Measurements from ENCODE around the gene F3. TPM values are rescaled to one million over a fixed set of nuclear protein-coding genes. Genes with fewer than 3 reads are reported as not detected.

Gene F3
- total RNA-seq, 1 experiment from 2014 or later = 21.9 TPM

DNA sequence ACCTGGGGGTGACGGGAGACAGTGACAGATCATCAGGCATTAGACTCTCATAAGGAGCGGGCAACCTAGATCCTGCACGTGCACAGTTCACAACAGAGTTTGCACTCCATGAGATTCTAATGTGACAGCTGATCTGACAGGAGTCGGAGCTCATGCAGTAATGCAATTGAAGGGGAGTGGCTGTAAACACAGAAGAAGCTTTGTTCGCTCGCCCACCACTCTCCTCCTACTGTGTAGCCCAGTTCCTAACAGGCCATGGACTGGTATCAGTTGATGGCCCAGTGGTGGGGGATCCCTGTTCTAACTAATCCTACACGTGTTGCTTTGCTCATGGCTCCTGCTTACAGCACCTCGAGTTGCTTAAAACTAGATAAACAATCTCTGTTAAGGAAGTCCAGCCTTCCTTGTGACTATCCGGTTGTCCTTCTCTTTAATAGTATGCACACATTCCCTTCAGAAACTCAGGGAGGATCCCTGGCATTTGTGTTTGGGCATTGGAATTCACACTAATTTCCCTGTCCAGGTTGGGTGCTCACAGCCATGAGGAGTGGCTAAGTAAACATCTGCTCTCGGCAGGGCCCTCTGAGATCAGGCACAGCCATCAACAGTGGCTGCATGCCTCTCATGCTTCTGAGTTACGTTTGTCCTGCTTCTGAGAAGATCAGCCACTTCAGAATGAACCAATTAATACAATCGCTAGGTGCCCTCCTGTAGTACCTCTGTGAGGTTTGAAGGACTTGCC, 21.1 kb upstream of the F3 start:
- no peak overlapping the region for H3K4me3 ChIP-seq (ENCODE audit: insufficient read depth, low read depth, low read length)
- no peak for DNase-seq

GRCh38 chr1:94560333-94560732, 18.8 kb upstream of the F3 start:
- no peaks in the 10 kb centered on the region for H3K36me3 ChIP-seq (replicated peaks; ENCODE audit: control insufficient read depth, insufficient read depth, low read length)
- H3K27me3 ChIP-seq (ENCODE audit: control insufficient read depth, insufficient read depth, low read length) = no peaks in the 10 kb centered on the region
- no peak for DNase-seq
- H3K4me3 ChIP-seq (ENCODE audit: insufficient read depth, low read depth, low read length) = no peak overlapping the region

More for the DNA sequence above, 21.1 kb upstream of the F3 start:
- H3K36me3 ChIP-seq (replicated peaks; ENCODE audit: control insufficient read depth, insufficient read depth, low read length) = no peaks in the 10 kb centered on the region
- H3K27me3 ChIP-seq (ENCODE audit: control insufficient read depth, insufficient read depth, low read length) = no peaks in the 10 kb centered on the region

GRCh38 chr1:94559921-94560320, 18.4 kb upstream of the F3 start:
- Histone ChIP-seq H3K36me3 (replicated peaks; ENCODE audit: control insufficient read depth, insufficient read depth, low read length) (no peaks in the 10 kb centered on the region), H3K4me3 (ENCODE audit: insufficient read depth, low read depth, low read length) (no peak overlapping the region), H3K27me3 (ENCODE audit: control insufficient read depth, insufficient read depth, low read length) (no peaks in the 10 kb centered on the region)
- DNase-seq = no peak

DNA sequence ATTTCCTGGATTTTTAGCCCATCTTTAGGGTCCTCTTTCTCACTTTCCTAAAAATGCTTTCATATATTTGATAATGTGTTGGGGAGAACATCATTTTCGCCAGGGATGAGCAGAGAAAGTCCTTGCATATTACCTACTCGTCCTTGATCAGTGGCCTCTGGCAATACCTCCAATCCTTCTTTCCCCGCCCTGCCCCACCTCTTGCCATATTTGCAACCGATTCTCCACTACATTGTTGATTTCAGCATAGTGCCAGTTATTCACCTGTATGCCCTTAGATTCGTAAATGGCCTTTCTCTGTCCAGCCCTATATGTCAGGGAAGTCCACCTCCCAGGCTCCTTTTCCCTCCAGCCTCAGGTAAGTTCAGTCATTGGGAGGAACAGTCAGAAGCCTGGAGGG, 13.5 kb upstream of the F3 start:
- no peaks in the 10 kb centered on the region for H3K36me3 ChIP-seq (replicated peaks; ENCODE audit: control insufficient read depth, insufficient read depth, low read length)
- DNase-seq = no peak
- H3K4me3 ChIP-seq (ENCODE audit: insufficient read depth, low read depth, low read length) = no peak overlapping the region
- H3K27me3 ChIP-seq (ENCODE audit: control insufficient read depth, insufficient read depth, low read length) = no peaks in the 10 kb centered on the region

- DNase-seq = peak; percentile 29
- Histone ChIP-seq H3K36me3 (replicated peaks; ENCODE audit: control insufficient read depth, insufficient read depth, low read length) (no peaks in the 10 kb centered on the region), H3K27me3 (ENCODE audit: control insufficient read depth, insufficient read depth, low read length) (no peaks in the 10 kb centered on the region), H3K4me3 (ENCODE audit: insufficient read depth, low read depth, low read length) (no peak overlapping the region)
These were observed 13.0 kb upstream of the F3 start for GRCh38 chr1:94554580-94554979.

DNA sequence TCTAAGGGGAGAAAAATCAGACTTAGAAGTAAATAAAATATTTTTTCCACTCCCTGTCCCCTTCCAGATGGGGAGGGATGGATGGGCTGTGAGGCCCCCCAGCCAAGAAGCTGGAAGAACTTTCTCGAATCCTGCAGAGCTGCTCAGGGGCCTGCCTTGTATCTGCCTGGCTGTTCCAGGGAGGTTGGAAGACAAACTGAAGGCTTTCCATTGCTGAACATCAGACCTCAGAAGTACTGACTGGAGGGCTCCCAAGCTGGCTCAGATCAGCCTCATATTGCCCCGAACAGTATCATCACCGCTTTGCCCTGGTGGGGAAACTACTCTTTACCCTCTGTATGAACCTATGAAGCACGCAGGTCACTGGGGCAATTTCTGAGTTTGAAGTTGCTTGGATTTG, 12.4 kb upstream of the F3 start:
- H3K27me3 ChIP-seq (ENCODE audit: control insufficient read depth, insufficient read depth, low read length) = no peaks in the 10 kb centered on the region
- no peaks in the 10 kb centered on the region for H3K36me3 ChIP-seq (replicated peaks; ENCODE audit: control insufficient read depth, insufficient read depth, low read length)
- H3K4me3 ChIP-seq (ENCODE audit: insufficient read depth, low read depth, low read length) = no peak overlapping the region
- no peak for DNase-seq

- Histone ChIP-seq H3K27me3 (ENCODE audit: control insufficient read depth, insufficient read depth, low read length) (no peaks in the 10 kb centered on the region), H3K36me3 (replicated peaks; ENCODE audit: control insufficient read depth, insufficient read depth, low read length) (no peaks in the 10 kb centered on the region), H3K4me3 (ENCODE audit: insufficient read depth, low read depth, low read length) (no peak overlapping the region)
- no peak for DNase-seq
These were observed 11.8 kb upstream of the F3 start for GRCh38 chr1:94553323-94553730.

DNA sequence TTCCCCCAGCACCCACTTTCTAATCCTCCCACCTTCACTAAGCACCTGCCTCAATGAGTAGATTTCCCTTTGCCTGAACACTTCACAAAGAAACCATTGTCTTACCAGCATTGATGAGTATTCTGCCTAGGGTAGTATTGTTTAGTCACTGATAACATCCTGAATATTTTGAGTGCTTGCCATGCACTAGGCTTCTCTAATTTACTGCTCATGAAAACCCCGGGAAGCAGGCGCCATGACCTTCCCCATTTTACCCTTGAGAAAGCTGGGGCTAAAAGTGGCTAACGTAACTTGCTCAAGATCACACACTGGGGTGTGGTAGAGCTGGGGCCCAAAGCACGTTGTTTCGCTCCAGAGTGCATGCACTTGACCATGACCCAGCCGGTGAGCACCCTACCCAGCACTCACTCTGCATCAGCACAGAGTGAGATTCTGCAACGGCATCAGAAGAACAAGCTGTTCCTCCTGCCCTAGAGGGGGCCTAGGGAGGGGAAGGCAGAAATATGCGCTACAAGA, 10.6 kb upstream of the F3 start:
- DNase-seq = no peak
- Histone ChIP-seq H3K27me3 (ENCODE audit: control insufficient read depth, insufficient read depth, low read length) (no peaks in the 10 kb centered on the region), H3K36me3 (replicated peaks; ENCODE audit: control insufficient read depth, insufficient read depth, low read length) (no peaks in the 10 kb centered on the region), H3K4me3 (ENCODE audit: insufficient read depth, low read depth, low read length) (no peak overlapping the region)

- DNase-seq = no peak
- no peaks in the 10 kb centered on the region for H3K27me3 ChIP-seq (ENCODE audit: control insufficient read depth, insufficient read depth, low read length)
- no peak overlapping the region for H3K4me3 ChIP-seq (ENCODE audit: insufficient read depth, low read depth, low read length)
- H3K36me3 ChIP-seq (replicated peaks; ENCODE audit: control insufficient read depth, insufficient read depth, low read length) = no peaks in the 10 kb centered on the region
These were observed 9.9 kb upstream of the F3 start for GRCh38 chr1:94551449-94551848.

DNA sequence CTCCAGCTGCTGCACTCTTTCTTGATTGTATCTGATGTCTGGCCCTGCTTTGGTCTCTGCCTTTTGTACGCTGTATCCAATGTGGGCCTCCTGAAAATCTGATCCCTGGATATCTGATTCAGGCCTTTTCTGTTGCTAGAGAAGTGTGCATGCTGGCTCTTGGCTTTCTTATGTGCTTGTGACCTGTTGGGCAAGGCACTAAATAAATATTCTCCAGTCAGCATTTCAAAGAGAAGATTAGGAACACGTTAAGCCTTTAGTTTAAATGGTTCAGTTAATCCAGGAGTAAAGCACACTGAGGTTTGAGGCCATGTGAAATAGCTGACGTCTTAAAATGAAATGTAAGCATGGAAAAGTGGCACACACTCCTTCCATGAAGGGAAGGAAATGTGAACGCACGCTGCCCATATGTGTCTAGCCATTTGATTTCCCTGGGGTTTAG, 9.3 kb upstream of the F3 start:
- Histone ChIP-seq H3K27me3 (ENCODE audit: control insufficient read depth, insufficient read depth, low read length) (no peaks in the 10 kb centered on the region), H3K36me3 (replicated peaks; ENCODE audit: control insufficient read depth, insufficient read depth, low read length) (no peaks in the 10 kb centered on the region), H3K4me3 (ENCODE audit: insufficient read depth, low read depth, low read length) (no peak overlapping the region)
- DNase-seq = no peak

- H3K36me3 ChIP-seq (replicated peaks; ENCODE audit: control insufficient read depth, insufficient read depth, low read length) = no peaks in the 10 kb centered on the region
- no peak for DNase-seq
- H3K4me3 ChIP-seq (ENCODE audit: insufficient read depth, low read depth, low read length) = no peak overlapping the region
- H3K27me3 ChIP-seq (ENCODE audit: control insufficient read depth, insufficient read depth, low read length) = no peaks in the 10 kb centered on the region
These were observed 8.8 kb upstream of the F3 start for GRCh38 chr1:94550396-94550795.

DNA sequence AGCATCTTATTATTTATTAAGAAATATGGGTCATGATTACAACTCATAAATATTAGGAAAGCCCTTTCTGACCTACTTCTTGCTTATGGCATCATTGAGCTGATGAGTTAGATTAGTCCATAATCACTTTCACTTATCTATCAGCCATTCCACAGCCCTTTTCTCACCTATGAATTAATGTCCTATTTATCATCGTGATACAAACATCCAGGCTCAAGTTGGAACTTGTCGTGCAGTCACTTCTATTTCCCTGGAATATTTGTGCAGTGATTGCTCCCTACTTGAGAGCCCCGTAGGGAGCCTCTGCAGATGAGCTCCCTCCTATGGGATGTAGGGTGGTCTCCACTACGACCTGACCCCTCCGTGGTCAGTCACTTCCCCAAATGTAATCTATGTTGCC, 8.1 kb upstream of the F3 start:
- no peak for DNase-seq
- no peak overlapping the region for H3K4me3 ChIP-seq (ENCODE audit: insufficient read depth, low read depth, low read length)
- no peaks in the 10 kb centered on the region for H3K27me3 ChIP-seq (ENCODE audit: control insufficient read depth, insufficient read depth, low read length)
- no peaks in the 10 kb centered on the region for H3K36me3 ChIP-seq (replicated peaks; ENCODE audit: control insufficient read depth, insufficient read depth, low read length)

GRCh38 chr1:94544706-94545490, 3.3 kb upstream of the F3 start:
- DNase-seq = no peak
- H3K36me3 ChIP-seq (replicated peaks; ENCODE audit: control insufficient read depth, insufficient read depth, low read length) = no peaks in the 10 kb centered on the region
- H3K4me3 ChIP-seq (ENCODE audit: insufficient read depth, low read depth, low read length) = no peak overlapping the region
- H3K27me3 ChIP-seq (ENCODE audit: control insufficient read depth, insufficient read depth, low read length) = peaks cover 13% of the 10 kb centered on the region

DNA sequence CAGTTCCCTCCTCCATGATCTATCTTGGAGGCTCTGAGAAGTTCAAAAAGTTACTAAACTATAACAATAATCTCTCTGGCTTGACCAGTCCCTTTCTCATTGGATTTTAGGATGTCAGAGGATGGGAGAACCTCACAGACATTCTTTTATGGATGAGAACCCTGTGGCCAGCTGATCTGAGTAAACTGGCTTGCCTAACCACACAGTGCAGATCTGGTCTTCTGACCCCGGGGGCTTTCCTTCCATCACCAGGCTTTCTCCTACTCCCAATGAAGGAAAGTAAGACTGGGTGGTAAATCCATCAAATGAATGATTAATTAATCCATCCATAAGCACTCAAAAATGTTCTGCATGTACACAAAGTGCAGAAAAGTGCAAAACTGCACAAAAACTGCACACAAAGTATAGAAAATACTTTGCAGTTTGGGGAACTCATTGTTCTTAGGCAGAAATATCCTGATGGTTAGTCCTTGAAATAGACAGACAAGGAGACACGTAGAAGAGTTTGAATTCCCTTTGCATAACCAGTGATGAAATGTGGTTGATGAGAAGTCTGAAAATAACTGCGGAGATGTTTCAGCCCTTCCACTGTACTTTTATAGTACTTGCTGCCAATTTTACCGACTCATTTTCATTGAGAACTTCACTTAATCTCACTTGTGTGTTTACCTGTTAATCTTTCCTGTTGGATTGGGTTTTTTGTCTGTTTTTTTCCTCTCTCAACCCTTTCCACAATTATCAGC, 2.5 kb upstream of the F3 start:
- DNase-seq = no peak
- Histone ChIP-seq H3K27me3 (ENCODE audit: control insufficient read depth, insufficient read depth, low read length) (peaks cover 13% of the 10 kb centered on the region), H3K4me3 (ENCODE audit: insufficient read depth, low read depth, low read length) (no peak overlapping the region), H3K36me3 (replicated peaks; ENCODE audit: control insufficient read depth, insufficient read depth, low read length) (0 out of 2 replicates have a peak, but pooled peaks cover 1% of the 10 kb centered on the region)
